NCI-H82 treated with DMSO at 0.1 percent for 48 hours (cell line): ENCODE results near the gene CKMT1A.
"Not testable (repeated sequence)": the region's sequence is repeated elsewhere in the genome, so short reads cannot be mapped to it uniquely, and the experiment has no call there.

Experiments
- DNase-seq: peaks from one replicate; lab custom pipeline; 2025; ENCODE audit not compliant: unreplicated experiment; lab: John Stamatoyannopoulos, UW

Gene CKMT1A

GRCh38 chr15:43746903-43747309, 53.2 kb downstream of the CKMT1A start:
- not testable (repeated sequence) for DNase-seq

GRCh38 chr15:43748376-43748775, 54.7 kb downstream of the CKMT1A start:
- no peak for DNase-seq
